Ishikawa (cell line): ENCODE measurements around the gene GRIK4.

ENCODE experiments used
- CEBPB ChIP-seq: IDR thresholded peaks from 2 replicates; pipeline ENCODE4 v1.6.1; 2012
- CREB1 ChIP-seq: IDR thresholded peaks from 2 replicates; pipeline ENCODE4 v1.6.1; 2012; ENCODE audit warnings: low read depth
- EGR1 ChIP-seq: IDR thresholded peaks from 2 replicates; pipeline ENCODE4 v1.6.1; 2012
- EP300 ChIP-seq: IDR thresholded peaks from 2 replicates; pipeline ENCODE4 v1.6.1; 2012; ENCODE audit warnings: borderline replicate concordance
- FOXM1 ChIP-seq: IDR thresholded peaks from 2 replicates; pipeline ENCODE4 v1.6.1; 2012; ENCODE audit warnings: low read depth, borderline replicate concordance
- NFIC ChIP-seq: IDR thresholded peaks from 2 replicates; pipeline ENCODE4 v1.6.1; 2012
- RAD21 ChIP-seq: IDR thresholded peaks from 2 replicates; pipeline ENCODE4 v1.6.1; 2012; ENCODE audit warnings: low read depth
- TAF1 ChIP-seq: IDR thresholded peaks from 2 replicates; pipeline ENCODE4 v1.6.1; 2012; ENCODE audit warnings: low read depth, mild to moderate bottlenecking
- TCF12 ChIP-seq: IDR thresholded peaks from 2 replicates; pipeline ENCODE4 v1.6.1; 2012; ENCODE audit warnings: low read depth
- TEAD4 ChIP-seq: IDR thresholded peaks from 2 replicates; pipeline ENCODE4 v1.6.1; 2012
- YY1 ChIP-seq: IDR thresholded peaks from 2 replicates; pipeline ENCODE4 v1.6.1; 2012; ENCODE audit warnings: low read depth
- ZBTB7A ChIP-seq: IDR thresholded peaks from 2 replicates; pipeline ENCODE4 v1.6.1; 2012; ENCODE audit warnings: low read depth
- TF ChIP-seq, protein P1 (sequence below): IDR thresholded peaks from 2 replicates; pipeline ENCODE4 v1.6.1; 2012; ENCODE audit warnings: low read depth, mild to moderate bottlenecking
- TF ChIP-seq, protein P2 (sequence below): IDR thresholded peaks from 2 replicates; pipeline ENCODE4 v1.6.1; 2012
- TF ChIP-seq, protein P3 (sequence below): IDR thresholded peaks from 2 replicates; pipeline ENCODE4 v1.6.1; 2012

The GRIK4 gene

DNA sequence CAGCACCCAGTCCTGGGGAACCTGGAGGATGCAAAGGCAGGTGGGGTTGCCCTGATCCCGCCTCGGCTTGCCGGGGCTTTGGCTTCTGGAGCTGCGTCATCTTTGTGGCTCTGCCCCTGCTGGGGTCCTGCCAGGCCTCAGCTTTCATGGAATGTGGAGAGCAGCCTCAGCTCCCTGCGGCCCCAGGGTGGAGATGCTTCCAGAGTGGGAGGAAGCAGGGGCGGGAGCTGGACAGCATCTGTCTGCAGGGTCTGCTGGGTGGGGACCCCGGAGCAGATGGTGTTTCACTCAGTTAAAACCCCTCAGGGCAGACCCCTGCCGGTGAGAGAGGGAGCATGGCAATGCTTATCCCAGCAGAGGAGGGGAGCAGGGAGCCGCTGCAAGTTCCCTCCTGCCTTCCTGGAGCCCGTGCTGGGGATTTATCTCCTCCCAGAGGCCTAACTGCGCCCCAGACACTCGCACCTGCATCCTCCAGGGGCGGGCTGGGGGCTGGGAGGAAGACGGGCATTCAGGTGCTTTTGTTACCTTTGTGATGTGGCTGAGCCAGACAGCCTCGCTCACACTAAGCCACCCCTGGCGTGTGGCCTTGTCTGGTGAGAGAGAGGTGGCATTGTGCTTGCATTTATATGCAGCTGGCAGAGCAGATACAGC is 15.7 kb downstream of the GRIK4 start:
- TF ChIP-seq, protein P1, sequence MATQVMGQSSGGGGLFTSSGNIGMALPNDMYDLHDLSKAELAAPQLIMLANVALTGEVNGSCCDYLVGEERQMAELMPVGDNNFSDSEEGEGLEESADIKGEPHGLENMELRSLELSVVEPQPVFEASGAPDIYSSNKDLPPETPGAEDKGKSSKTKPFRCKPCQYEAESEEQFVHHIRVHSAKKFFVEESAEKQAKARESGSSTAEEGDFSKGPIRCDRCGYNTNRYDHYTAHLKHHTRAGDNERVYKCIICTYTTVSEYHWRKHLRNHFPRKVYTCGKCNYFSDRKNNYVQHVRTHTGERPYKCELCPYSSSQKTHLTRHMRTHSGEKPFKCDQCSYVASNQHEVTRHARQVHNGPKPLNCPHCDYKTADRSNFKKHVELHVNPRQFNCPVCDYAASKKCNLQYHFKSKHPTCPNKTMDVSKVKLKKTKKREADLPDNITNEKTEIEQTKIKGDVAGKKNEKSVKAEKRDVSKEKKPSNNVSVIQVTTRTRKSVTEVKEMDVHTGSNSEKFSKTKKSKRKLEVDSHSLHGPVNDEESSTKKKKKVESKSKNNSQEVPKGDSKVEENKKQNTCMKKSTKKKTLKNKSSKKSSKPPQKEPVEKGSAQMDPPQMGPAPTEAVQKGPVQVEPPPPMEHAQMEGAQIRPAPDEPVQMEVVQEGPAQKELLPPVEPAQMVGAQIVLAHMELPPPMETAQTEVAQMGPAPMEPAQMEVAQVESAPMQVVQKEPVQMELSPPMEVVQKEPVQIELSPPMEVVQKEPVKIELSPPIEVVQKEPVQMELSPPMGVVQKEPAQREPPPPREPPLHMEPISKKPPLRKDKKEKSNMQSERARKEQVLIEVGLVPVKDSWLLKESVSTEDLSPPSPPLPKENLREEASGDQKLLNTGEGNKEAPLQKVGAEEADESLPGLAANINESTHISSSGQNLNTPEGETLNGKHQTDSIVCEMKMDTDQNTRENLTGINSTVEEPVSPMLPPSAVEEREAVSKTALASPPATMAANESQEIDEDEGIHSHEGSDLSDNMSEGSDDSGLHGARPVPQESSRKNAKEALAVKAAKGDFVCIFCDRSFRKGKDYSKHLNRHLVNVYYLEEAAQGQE: no peak
- TF ChIP-seq EGR1: no peak
- no peak for TF ChIP-seq TEAD4
- TF ChIP-seq EP300: no peak
- no peak for TF ChIP-seq TCF12
- no peak for TF ChIP-seq FOXM1
- TF ChIP-seq ZBTB7A: no peak
- no peak for TF ChIP-seq CEBPB
- TF ChIP-seq TAF1: no peak

DNA sequence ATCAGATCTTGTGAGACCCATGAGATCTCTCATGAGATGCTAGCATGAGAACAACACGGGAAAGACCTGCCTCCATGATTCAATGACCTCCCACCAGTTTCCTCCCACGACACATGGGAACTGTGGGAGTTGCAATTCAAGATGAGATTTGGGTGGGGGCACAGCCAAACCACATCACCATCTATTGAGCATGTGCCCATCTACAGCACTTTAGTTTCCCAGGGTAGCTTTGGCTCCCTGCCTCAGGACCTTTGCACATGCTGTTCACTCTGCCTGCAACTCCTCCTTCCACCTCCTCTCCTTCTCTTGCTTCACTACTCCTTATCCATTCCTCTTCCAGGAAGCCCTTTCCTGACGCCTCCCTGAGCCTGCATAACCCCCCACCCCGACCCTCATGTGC is 17.2 kb downstream of the GRIK4 start:
- TF ChIP-seq EGR1 (no peak), CREB1 (no peak), NFIC (no peak), TCF12 (no peak), YY1 (no peak), TAF1 (no peak), ZBTB7A (no peak), EP300 (no peak), FOXM1 (no peak), TEAD4 (no peak), CEBPB (no peak)

DNA sequence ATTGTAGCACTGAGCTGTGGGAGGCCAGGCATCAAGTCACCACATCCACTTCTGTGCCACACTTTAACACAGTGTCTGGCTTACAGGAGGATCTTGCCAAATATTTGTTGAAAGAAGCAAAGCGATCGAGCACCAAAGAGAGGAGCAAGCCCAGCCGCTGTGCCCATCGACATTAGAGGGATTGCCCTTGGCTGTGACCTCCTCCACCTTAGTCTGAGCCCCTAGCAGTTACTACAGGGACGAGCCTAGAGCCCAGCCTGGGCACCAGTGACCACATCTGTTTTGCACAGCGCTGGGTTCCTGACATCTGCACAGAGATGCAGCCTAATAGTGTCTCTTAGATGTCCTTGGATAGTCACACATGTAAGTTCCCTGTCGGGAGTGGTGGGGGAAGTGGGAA is 17.7 kb downstream of the GRIK4 start:
- no peak for TF ChIP-seq NFIC
- no peak for TF ChIP-seq CEBPB
- no peak for TF ChIP-seq TCF12
- no peak for TF ChIP-seq TEAD4
- TF ChIP-seq FOXM1: no peak
- no peak for TF ChIP-seq ZBTB7A
- TF ChIP-seq, protein P1: no peak

DNA sequence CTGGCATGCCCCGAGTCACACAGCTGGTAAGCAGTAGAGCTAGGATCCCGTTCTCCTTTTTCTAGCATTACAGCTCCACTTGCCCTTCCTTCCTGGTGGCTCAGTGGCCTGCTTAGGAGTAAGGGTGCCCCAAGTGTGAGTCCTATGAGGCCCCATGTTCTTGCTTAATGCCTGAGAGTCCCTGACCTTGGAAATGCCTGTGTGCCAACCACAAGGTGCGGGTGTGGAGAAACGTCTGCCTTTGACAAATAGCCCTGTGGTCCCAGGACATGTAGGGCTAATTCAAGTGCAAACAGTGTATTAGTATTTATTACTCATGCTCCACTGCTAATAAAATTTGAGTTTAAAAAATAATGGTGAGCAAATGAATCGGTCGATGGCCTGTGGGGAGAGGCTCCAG is 18.4 kb downstream of the GRIK4 start:
- no peak for TF ChIP-seq CEBPB
- no peak for TF ChIP-seq FOXM1
- TF ChIP-seq YY1: no peak
- no peak for TF ChIP-seq TAF1
- no peak for TF ChIP-seq NFIC
- TF ChIP-seq EGR1: no peak
- no peak for TF ChIP-seq TEAD4
- TF ChIP-seq, protein P1: no peak
- no peak for TF ChIP-seq ZBTB7A
- no peak for TF ChIP-seq RAD21
- no peak for TF ChIP-seq CREB1
- TF ChIP-seq, protein P2, sequence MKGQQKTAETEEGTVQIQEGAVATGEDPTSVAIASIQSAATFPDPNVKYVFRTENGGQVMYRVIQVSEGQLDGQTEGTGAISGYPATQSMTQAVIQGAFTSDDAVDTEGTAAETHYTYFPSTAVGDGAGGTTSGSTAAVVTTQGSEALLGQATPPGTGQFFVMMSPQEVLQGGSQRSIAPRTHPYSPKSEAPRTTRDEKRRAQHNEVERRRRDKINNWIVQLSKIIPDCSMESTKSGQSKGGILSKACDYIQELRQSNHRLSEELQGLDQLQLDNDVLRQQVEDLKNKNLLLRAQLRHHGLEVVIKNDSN: no peak
- TF ChIP-seq, protein P3, sequence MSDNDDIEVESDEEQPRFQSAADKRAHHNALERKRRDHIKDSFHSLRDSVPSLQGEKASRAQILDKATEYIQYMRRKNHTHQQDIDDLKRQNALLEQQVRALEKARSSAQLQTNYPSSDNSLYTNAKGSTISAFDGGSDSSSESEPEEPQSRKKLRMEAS: no peak
- TF ChIP-seq EP300: no peak
- TF ChIP-seq TCF12: no peak

DNA sequence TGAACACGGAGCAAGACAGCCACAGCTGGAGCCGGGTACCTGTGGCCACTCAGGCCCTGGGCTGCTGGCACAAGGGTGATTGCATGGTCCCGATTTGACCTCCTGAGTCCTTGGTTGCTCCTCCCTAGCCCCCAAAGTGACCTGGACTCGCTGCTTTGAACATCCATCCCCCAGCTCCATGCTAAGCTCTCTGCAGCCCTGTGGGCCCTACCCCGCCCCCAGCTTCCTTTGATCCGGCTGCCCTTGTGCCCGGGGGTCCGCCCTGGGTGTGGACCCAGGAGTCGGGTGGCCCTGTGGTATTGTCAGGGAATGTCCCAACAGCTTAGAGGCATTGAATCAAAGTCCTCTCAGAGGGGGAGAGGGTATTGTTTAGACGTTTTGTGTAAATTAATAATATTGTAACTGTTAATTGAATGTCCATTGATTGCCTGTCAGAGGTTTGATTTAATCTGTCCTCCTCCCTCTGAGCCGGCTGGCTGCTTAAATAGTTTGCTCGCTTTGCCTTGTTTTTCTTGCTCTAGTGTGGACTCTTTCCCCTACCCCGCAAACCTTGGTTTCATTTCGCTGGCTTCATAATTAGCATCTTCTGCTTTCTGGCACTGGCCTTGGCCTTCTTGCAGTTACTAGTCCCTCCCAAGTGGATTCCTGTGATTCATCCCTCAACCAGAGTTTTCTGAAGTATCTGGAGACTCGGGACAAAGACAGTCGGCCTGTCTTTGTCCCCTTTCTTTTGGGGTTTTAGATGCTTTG is 20.7 kb downstream of the GRIK4 start:
- TF ChIP-seq NFIC (no peak), CEBPB (no peak), CREB1 (no peak), TEAD4 (no peak), RAD21 (no peak), ZBTB7A (no peak), FOXM1 (no peak)
- TF ChIP-seq, protein P1: no peak
